CD4-positive, alpha-beta T cell treated with Interleukin-6 at 100 ng/mL for 8 hours (primary cell): ENCODE data around the gene DPH5.
"Not testable (repeated sequence)": the region's sequence is repeated elsewhere in the genome, so short reads cannot be mapped to it uniquely, and the experiment has no call there.

Experiments
- DNase-seq: peaks from one replicate; pipeline ENCODE4 v3.0.0-alpha.2; 2020; ENCODE audit warnings: mixed read lengths, low spot score

DPH5 gene

GRCh38 chr1:101025657-101026429, at the start of gene DPH5:
Gene DPH5, minus strand, starts transcription at chr1:101025784. Its CDS starts 341 bp downstream, at chr1:101025443.
- DNase-seq, result peak; percentile 86

- no peak for DNase-seq
Measured at GRCh38 chr1:101073836-101074235, 48.3 kb upstream of the DPH5 start.

- no peak for DNase-seq
Measured at GRCh38 chr1:101071470-101071891, 45.9 kb upstream of the DPH5 start.

- DNase-seq, result no peak
Measured at GRCh38 chr1:101069158-101069557, 43.6 kb upstream of the DPH5 start.

- DNase-seq, result not testable (repeated sequence)
Measured at GRCh38 chr1:101066937-101067335, 41.4 kb upstream of the DPH5 start.

- DNase-seq, result no peak
Measured at GRCh38 chr1:101066260-101066936, 40.8 kb upstream of the DPH5 start.

GRCh38 chr1:101065575-101065974, 40.0 kb upstream of the DPH5 start:
- no peak for DNase-seq

GRCh38 chr1:101064697-101065096, 39.1 kb upstream of the DPH5 start:
- DNase-seq, result no peak

- DNase-seq, result no peak
Measured at GRCh38 chr1:101060992-101061391, 35.4 kb upstream of the DPH5 start.

GRCh38 chr1:101059945-101060542, 34.5 kb upstream of the DPH5 start:
- DNase-seq, result no peak

GRCh38 chr1:101055623-101056022, 30.0 kb upstream of the DPH5 start:
- DNase-seq, result no peak

GRCh38 chr1:101051688-101052638, 26.4 kb upstream of the DPH5 start:
- no peak for DNase-seq

- DNase-seq, result no peak
Measured at GRCh38 chr1:101050869-101051268, 25.3 kb upstream of the DPH5 start.

- DNase-seq, result no peak
Measured at GRCh38 chr1:101044749-101045148, 19.2 kb upstream of the DPH5 start.

- DNase-seq, result no peak
Measured at GRCh38 chr1:101044259-101044658, 18.7 kb upstream of the DPH5 start.

GRCh38 chr1:101043776-101044175, 18.2 kb upstream of the DPH5 start:
- no peak for DNase-seq

- DNase-seq, result no peak
Measured at GRCh38 chr1:101041300-101041699, 15.7 kb upstream of the DPH5 start.

GRCh38 chr1:101040666-101041065, 15.1 kb upstream of the DPH5 start:
- DNase-seq, result no peak

GRCh38 chr1:101039245-101039644, 13.7 kb upstream of the DPH5 start:
- DNase-seq, result no peak

GRCh38 chr1:101037316-101037715, 11.7 kb upstream of the DPH5 start:
- no peak for DNase-seq

- no peak for DNase-seq
Measured at GRCh38 chr1:101033017-101033416, 7.4 kb upstream of the DPH5 start.

- not testable (repeated sequence) for DNase-seq
Measured at GRCh38 chr1:101032129-101032528, 6.5 kb upstream of the DPH5 start.
